Keratinocyte (primary cell): ENCODE measurements around the gene TCF23.

Source experiments
- CTCF ChIP-seq, 3 experiments: IDR thresholded peaks in 1 of 3; conservative IDR thresholded peaks in 1 of 3; optimal IDR thresholded peaks in 1 of 3; 2 replicates in 2 of 3; 3 replicates in 1 of 3; pipeline versions ENCODE3 to v1.5.1; 2011; ENCODE audit warnings: low read length in 3 of 3, mild to moderate bottlenecking in 3 of 3, moderate library complexity in 2 of 3, control low read depth in 1 of 3, inconsistent platforms in 1 of 3; ENCODE audit not compliant: insufficient read depth in 2 of 3; ENCODE audit errors: extremely low read depth in 1 of 3
- EZH2 ChIP-seq: IDR thresholded peaks from one replicate; pipeline ENCODE4 v1.6.1; 2012; ENCODE audit warnings: inconsistent platforms, mild to moderate bottlenecking, low read length, moderate library complexity

GRCh38 chr2:27115519-27115918 lies 33.3 kb upstream of the TCF23 start:
- TF ChIP-seq CTCF (optimal IDR thresholded peaks at IDR 0.05 in 1 of 3, IDR thresholded peaks at IDR 0.05 in 1 of 3, conservative IDR thresholded peaks at IDR 0.05 in 1 of 3; ENCODE audit: extremely low read depth in 1 of 3, insufficient read depth in 2 of 3, low read length in 3 of 3) (no peak), EZH2 (no peak)
